OCI-LY7 (cell line): ENCODE results near the gene DEDD2. TPM values are rescaled to one million over a fixed set of nuclear protein-coding genes. Genes with fewer than 3 reads are reported as not detected.

Experiments
- BruUV-seq: library from RNA; stranded (reverse); fragments of 400-500 nt; replicated peaks from 2 replicates; lab custom pipeline; 2021; lab: Mats Ljungman, UMichigan
- CTCF ChIA-PET: fragments of 300-600 bp; sonication (Branson Sonifier 250); formaldehyde crosslinking; loops from one replicate; lab custom pipeline; 2022; ENCODE audit warnings: antibody characterized with exemption; ENCODE audit not compliant: unreplicated experiment; lab: Charles Lee
- POLR2A ChIA-PET: fragments of 300-600 bp; sonication (Branson Sonifier 250); formaldehyde crosslinking; loops from one replicate; lab custom pipeline; 2022; ENCODE audit warnings: antibody characterized with exemption; lab: Charles Lee
- DNase-seq: peaks from one replicate; pipeline ENCODE4 v3.0.0-alpha.2; 2015; ENCODE audit warnings: low spot score
- H2AFZ ChIP-seq: fragments of 200-600 bp; sonication (generic), shearing (Covaris generic); 2 replicates; pipeline ENCODE4 v1.6.1; 2014; ENCODE audit warnings: mild to moderate bottlenecking, antibody characterized with exemption, low read length, moderate library complexity
- H3K27ac ChIP-seq: fragments of 200-600 bp; sonication (generic); 2 replicates; pipeline ENCODE4 v1.5.1; 2014; ENCODE audit warnings: mixed run types, low read depth, mild to moderate bottlenecking, moderate library complexity, low read length, inconsistent platforms; ENCODE audit not compliant: poor library complexity, severe bottlenecking
- H3K36me3 ChIP-seq: fragments of 200-600 bp; sonication (generic); 2 replicates; pipeline ENCODE4 v1.6.1; 2014; ENCODE audit warnings: mild to moderate bottlenecking, antibody characterized with exemption, low read length, moderate library complexity, mixed read lengths; ENCODE audit not compliant: insufficient read depth
- H3K4me1 ChIP-seq: fragments of 200-600 bp; sonication (generic); 2 replicates; pipeline ENCODE4 v1.5.1; 2014; ENCODE audit warnings: mild to moderate bottlenecking, low read length; ENCODE audit not compliant: insufficient read depth, poor library complexity, severe bottlenecking
- H3K4me2 ChIP-seq: fragments of 200-600 bp; sonication (generic); 2 replicates; pipeline ENCODE4 v1.6.1; 2014; ENCODE audit warnings: mild to moderate bottlenecking, low read length
- H3K4me3 ChIP-seq: fragments of 200-600 bp; sonication (generic); 2 replicates; pipeline ENCODE4 v1.5.1; 2014; ENCODE audit warnings: mild to moderate bottlenecking, low read depth, low read length; ENCODE audit not compliant: poor library complexity, severe bottlenecking
- H3K79me2 ChIP-seq: fragments of 200-600 bp; sonication (generic); 2 replicates; pipeline ENCODE4 v1.6.1; 2016; ENCODE audit warnings: low read depth, mild to moderate bottlenecking, low read length, moderate library complexity, mixed read lengths; ENCODE audit not compliant: insufficient read depth
- H3K9me2 ChIP-seq: fragments of 200-600 bp; sonication (generic); 2 replicates; pipeline ENCODE4 v1.6.1; 2016; ENCODE audit warnings: mild to moderate bottlenecking, low read length, mixed read lengths; ENCODE audit not compliant: insufficient read depth
- H3K9me3 ChIP-seq: fragments of 200-600 bp; sonication (generic); 2 replicates; pipeline ENCODE4 v1.6.1; 2014; ENCODE audit warnings: mild to moderate bottlenecking, mixed run types, low read length, mixed read lengths
- H4K20me1 ChIP-seq: fragments of 200-600 bp; sonication (generic); 2 replicates; pipeline ENCODE4 v1.6.1; 2014; ENCODE audit warnings: mild to moderate bottlenecking, antibody characterized with exemption, low read length, moderate library complexity, mixed read lengths; ENCODE audit not compliant: insufficient read depth
- CTCF ChIP-seq: fragments of 200-600 bp; sonication (generic); conservative IDR thresholded peaks from 2 replicates; pipeline ENCODE4 v1.5.1; 2014; ENCODE audit warnings: mild to moderate bottlenecking, antibody characterized with exemption, low read length, moderate library complexity, mixed read lengths
- EZH2phosphoT487 ChIP-seq: fragments of 200-600 bp; sonication (generic); IDR thresholded peaks from 2 replicates; pipeline ENCODE4 v1.6.1; 2018; ENCODE audit warnings: low read depth, borderline replicate concordance, mild to moderate bottlenecking, mixed run types, antibody characterized with exemption, low read length, moderate library complexity, mixed read lengths
- intact Hi-C: fragments of 100-400 bp; cut with micrococcal nuclease; formaldehyde crosslinking; loops from one replicate; pipeline ENCODE4 v1.10.0; 2022; ENCODE audit not compliant: unreplicated experiment
- total RNA-seq, 2 experiments: library from RNA; depleted of rRNA in 1 of 2; stranded (reverse); fragments of >200 nt in 1 of 2; shearing (Covaris generic) in 1 of 2; gene quantifications; 2 replicates each; pipeline ENCODE4 v1.2.3, GENCODE V29; 2014 to 2022

DEDD2 gene
- total RNA-seq, 2 experiments from 2014 or later = 15.5 to 41.9 TPM

GRCh38 chr19:42251572-42252358 is 34.3 kb upstream of the DEDD2 start:
- Histone ChIP-seq H3K4me1 (peaks cover 26% of the 10 kb centered on the region), H3K9me2 (no peaks in the 10 kb centered on the region), H3K9me3 (no peaks in the 10 kb centered on the region), H3K36me3 (peaks cover 17% of the 10 kb centered on the region), H4K20me1 (no peaks in the 10 kb centered on the region; the same call in 1 of the 2 replicates), H3K27ac (no peak overlapping the region), H3K4me2 (peak overlapping the region; percentile 35; the same call in 1 of the 2 replicates), H3K79me2 (peaks cover 28% of the 10 kb centered on the region; the same call in 1 of the 2 replicates), H3K4me3 (no peak overlapping the region), H2AFZ (no peak overlapping the region)
- ChIA-PET CTCF (no interaction called here), POLR2A (no interaction called here)
- BruUV-seq = no TSS peak
- DNase-seq = no peak
- intact Hi-C loops = no loop called here
- TF ChIP-seq EZH2phosphoT487 (no peak), CTCF (no peak)

GRCh38 chr19:42250666-42251531 is 33.4 kb upstream of the DEDD2 start:
- ChIA-PET POLR2A (no interaction called here), CTCF (no interaction called here)
- no peak for DNase-seq
- H3K79me2 ChIP-seq = peaks cover 28% of the 10 kb centered on the region; the same call in 1 of the 2 replicates
- H4K20me1 ChIP-seq = no peaks in the 10 kb centered on the region; the same call in 1 of the 2 replicates
- TF ChIP-seq CTCF (no peak), EZH2phosphoT487 (no peak)
- no peak overlapping the region for H3K4me3 ChIP-seq
- H3K9me2 ChIP-seq = no peaks in the 10 kb centered on the region
- no peak overlapping the region; the same call in 1 of the 2 replicates for H3K4me2 ChIP-seq
- peaks cover 30% of the 10 kb centered on the region for H3K4me1 ChIP-seq
- H2AFZ ChIP-seq = no peak overlapping the region
- intact Hi-C loops = no loop called here
- H3K9me3 ChIP-seq = no peaks in the 10 kb centered on the region
- peaks cover 26% of the 10 kb centered on the region for H3K36me3 ChIP-seq
- no peak overlapping the region for H3K27ac ChIP-seq
- BruUV-seq = no TSS peak
